NCI-H69 (cell line): ENCODE measurements around the gene NPY5R.

Source experiments
- DNase-seq: peaks from one replicate; lab custom pipeline; 2025; lab: John Stamatoyannopoulos, UW

Gene NPY5R

GRCh38 chr4:163384926-163385325 is 41.2 kb downstream of the NPY5R start:
- no peak for DNase-seq

- no peak for DNase-seq
Measured at GRCh38 chr4:163385466-163385865, 41.8 kb downstream of the NPY5R start.

DNA sequence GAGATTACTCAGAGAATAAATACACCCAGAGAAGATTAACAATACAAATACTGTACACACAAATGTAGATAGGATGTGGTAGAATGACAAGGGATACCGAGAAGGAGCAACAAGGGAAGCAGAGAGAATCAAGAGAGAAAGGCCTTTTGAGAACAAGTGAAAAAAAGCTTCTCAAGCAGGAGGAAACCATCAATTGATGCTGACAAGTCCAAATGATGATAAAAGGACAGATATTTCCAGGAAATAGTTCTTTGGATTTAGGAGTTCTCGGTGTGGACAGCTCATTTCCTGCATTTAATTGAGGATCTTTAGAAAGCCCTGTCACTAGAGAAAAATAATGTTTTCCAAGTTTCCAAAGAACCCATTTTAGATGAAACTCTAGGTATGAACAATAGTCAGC is 48.1 kb downstream of the NPY5R start:
- DNase-seq = no peak

DNA sequence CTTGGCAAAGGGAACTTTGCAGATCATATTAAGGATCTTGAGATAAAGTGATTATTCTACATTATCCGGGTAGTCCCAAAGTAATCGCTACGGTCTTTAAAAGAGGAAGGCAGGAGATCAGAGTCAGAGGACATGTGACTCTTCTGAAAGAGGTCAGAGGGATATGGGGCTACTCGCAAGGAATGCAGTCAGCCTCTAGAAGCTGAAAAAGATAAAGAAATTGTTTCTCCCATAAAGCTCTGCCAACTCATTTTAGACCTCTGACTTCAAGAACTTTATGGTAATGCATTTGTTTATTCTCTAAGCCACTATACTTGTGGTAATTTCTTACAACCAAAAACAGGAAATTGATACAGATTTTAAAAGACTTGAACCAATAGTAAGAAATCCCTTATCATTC is 48.6 kb downstream of the NPY5R start:
- no peak for DNase-seq

- DNase-seq = no peak
Measured at GRCh38 chr4:163393471-163393870, 49.8 kb downstream of the NPY5R start.

- DNase-seq = no peak
Measured at GRCh38 chr4:163395055-163395454, 51.4 kb downstream of the NPY5R start.

- no peak for DNase-seq
Measured at GRCh38 chr4:163395758-163396157, 52.1 kb downstream of the NPY5R start.

DNA sequence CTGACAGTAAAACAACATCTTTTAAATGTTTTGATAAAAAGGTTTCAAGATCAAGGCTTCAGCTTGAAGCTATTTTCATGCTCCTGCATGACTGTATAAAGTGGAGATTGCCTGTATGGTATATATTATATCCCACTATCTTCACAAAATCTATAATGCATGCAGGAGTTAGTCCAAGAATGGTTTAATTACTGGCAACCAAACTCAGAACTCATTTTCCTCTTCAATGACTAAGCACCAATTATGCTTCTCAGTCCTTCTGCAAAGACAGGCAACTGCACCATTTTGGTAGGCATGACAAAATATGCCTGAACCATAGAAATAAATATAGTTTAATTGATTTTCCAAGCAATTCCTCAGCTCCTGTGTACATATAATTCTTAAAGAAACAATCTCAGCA is 54.5 kb downstream of the NPY5R start:
- DNase-seq = no peak

GRCh38 chr4:163400911-163401310 is 57.2 kb downstream of the NPY5R start:
- DNase-seq = no peak
